Measurements from ENCODE around the gene HARS1. TPM values are rescaled to one million over a fixed set of nuclear protein-coding genes. Genes with fewer than 3 reads are reported as not detected.

The HARS1 gene
- total RNA-seq, 2 donors from 2014 or later = 46.2 to 52.4 TPM

DNA sequence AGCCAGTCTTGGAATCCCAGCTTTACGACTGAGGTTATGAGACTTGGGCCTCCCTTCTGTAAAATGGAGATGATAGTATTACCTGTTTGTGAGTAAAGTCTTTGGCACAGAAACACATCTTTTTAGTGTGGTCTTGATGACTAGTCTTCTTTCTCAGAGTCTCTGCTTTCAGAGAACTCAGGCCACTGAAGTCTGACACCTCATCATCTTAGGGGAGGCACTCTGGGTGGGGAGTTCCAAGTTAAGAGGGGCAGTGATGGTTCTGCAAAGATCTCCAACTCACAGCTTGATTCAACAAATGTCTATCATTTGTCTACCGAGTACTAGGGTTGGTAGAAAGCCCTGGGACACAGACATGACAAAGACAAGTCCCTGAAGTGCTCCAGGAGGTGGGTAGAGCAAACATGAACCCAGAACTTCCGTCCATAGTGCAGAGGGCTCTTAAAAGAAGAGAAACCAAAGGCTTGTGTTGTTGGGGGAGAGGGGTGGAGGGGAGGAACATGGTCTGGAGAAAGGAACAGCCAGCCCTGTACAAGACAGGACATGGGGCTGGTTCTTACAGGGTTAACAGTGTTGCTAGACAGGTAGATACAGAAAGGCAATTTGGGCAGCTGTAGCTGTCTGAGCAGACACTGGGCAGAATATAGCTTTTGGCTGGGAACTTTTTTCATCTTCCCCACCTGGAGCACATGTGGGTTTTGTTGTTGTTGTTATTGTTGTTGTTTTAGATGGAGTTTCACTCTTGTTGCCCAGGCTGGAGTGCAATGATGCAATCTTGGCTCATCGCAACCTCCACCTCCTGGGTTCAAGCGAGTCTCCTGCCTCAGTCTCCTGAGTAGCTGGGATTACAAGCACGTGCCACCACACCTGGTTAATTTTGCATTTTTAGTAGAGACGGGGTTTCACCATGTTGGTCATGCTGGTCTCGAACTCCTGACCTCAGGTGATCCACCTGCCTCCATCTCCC is 55.6 kb downstream of the HARS1 start:
- no peaks in the 10 kb centered on the region for H3K9me3 ChIP-seq
- no peaks in the 10 kb centered on the region for H3K36me3 ChIP-seq (replicated peaks in 1 of 2; ENCODE audit: insufficient read depth in 1 of 2, low read depth in 2 of 2)
- TF ChIP-seq, protein P1, sequence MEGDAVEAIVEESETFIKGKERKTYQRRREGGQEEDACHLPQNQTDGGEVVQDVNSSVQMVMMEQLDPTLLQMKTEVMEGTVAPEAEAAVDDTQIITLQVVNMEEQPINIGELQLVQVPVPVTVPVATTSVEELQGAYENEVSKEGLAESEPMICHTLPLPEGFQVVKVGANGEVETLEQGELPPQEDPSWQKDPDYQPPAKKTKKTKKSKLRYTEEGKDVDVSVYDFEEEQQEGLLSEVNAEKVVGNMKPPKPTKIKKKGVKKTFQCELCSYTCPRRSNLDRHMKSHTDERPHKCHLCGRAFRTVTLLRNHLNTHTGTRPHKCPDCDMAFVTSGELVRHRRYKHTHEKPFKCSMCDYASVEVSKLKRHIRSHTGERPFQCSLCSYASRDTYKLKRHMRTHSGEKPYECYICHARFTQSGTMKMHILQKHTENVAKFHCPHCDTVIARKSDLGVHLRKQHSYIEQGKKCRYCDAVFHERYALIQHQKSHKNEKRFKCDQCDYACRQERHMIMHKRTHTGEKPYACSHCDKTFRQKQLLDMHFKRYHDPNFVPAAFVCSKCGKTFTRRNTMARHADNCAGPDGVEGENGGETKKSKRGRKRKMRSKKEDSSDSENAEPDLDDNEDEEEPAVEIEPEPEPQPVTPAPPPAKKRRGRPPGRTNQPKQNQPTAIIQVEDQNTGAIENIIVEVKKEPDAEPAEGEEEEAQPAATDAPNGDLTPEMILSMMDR (IDR thresholded peaks at IDR 0.05) = no peak
- no peak for TF ChIP-seq POLR2A (IDR thresholded peaks at IDR 0.05)
- no peaks in the 10 kb centered on the region for H3K27me3 ChIP-seq
- WGBS, 2 donors = 79 to 86% methylated on average over 8 of the region's 8 CpGs
- H3K4me3 ChIP-seq = no peak overlapping the region
- intact Hi-C loops (cut with DNase I) = no loop called here
- DNase-seq (no peak), ATAC-seq (no peak)
- peaks cover 40% of the 10 kb centered on the region for H3K4me1 ChIP-seq
- no peak overlapping the region for H3K27ac ChIP-seq

DNA sequence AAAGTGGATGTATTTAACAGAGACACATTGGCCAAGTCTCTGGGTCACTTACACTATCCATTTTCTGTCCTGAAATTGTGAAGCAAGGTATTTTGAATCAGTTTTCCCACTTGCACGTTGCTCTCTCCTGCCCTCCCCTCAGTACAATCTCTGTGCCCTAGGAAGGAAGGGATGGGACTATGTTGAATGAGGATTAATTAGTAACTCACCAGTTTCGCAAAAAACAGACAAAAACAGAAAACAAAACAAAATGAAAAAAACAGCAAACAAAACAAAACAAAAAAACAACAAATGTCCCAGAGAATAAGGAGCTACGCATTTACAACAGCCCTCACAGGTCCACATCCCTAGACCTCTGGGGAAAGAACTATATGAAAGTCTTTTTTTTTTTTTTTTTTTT is 57.1 kb downstream of the HARS1 start:
- peak overlapping the region in 1 of 4 donors; percentile 81 for H3K27ac ChIP-seq
- no peak overlapping the region for H3K4me3 ChIP-seq
- no peak for ATAC-seq
- 33 to 41% methylated on average over 3 of the region's 3 CpGs for WGBS, 2 donors
- H3K9me3 ChIP-seq = no peaks in the 10 kb centered on the region
- intact Hi-C loops (cut with DNase I) = no loop called here
- no peaks in the 10 kb centered on the region for H3K27me3 ChIP-seq
- no peak for DNase-seq
- H3K4me1 ChIP-seq = peaks cover 30% of the 10 kb centered on the region
- no peak for TF ChIP-seq POLR2A (IDR thresholded peaks at IDR 0.05)
- TF ChIP-seq, protein P1 (IDR thresholded peaks at IDR 0.05) = no peak
- no peaks in the 10 kb centered on the region for H3K36me3 ChIP-seq (replicated peaks in 1 of 2; ENCODE audit: insufficient read depth in 1 of 2, low read depth in 2 of 2)

DNA sequence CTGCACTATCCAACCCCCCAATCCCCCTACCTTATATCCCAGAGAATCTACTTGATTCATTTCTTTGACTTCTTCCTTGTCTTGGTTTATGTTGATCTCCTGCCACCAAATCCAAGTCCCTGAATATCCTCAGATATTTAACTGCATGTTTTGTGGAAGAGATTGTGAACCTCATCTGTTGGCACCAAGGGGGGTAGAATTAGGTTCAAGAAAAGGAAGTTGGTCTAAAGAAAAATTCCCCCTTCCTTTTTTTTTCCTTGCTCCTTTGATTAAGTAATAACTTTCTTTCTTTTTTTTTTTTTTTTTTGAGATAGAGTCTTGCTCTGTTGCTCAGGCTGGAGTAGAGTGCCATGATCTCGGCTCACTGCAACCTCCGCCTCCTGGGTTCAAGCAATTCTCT is 57.7 kb downstream of the HARS1 start:
- no peak for TF ChIP-seq POLR2A (IDR thresholded peaks at IDR 0.05)
- TF ChIP-seq, protein P1 (IDR thresholded peaks at IDR 0.05) = no peak
- no peak for ATAC-seq
- Histone ChIP-seq H3K4me3 (no peak overlapping the region), H3K27me3 (no peaks in the 10 kb centered on the region), H3K4me1 (peaks cover 26% of the 10 kb centered on the region), H3K9me3 (no peaks in the 10 kb centered on the region), H3K27ac (peak overlapping the region in 3 of 4 donors; percentile 58 to 81 (median 78)), H3K36me3 (replicated peaks in 1 of 2; ENCODE audit: insufficient read depth in 1 of 2, low read depth in 2 of 2) (no peaks in the 10 kb centered on the region)
- intact Hi-C loops (cut with DNase I) = no loop called here
- DNase-seq = no peak
- 60 to 87% methylated on average over 2 of the region's 2 CpGs for WGBS, 2 donors

DNA sequence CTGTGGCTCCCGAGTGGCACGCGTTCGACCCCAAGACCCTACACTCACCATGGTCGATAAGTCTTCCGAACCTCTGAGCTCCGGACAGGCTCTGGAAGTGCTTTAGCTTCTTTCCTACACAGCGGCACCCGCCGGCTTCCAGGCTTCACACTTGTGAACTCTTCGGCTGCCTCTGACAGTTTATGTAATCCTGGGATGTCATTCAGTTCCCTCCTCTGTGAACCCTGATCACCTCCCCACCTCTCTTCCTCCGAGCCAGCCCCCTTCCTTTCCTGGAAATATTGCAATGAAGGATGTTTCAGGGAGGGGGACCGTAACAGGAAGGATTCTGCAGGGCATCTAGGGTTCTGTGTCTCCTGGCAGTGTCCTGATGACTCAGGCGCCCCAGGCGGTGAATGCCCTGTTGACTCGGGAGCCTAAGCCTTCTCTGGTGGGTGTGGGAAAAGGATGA is 58.1 kb downstream of the HARS1 start, which contains the start of gene CD14:
Gene CD14 (minus strand): TSS at position 155 of the 451 bp plus-strand sequence. CDS start 104 bp downstream, at position 51.
- Histone ChIP-seq H3K27ac (peak within 1 kb of the TSS; percentile 27 to 81 (median 68)), H3K36me3 (replicated peaks in 1 of 2; ENCODE audit: insufficient read depth in 1 of 2, low read depth in 2 of 2) (no peaks in the 10 kb centered on the region), H3K27me3 (no peaks in the 10 kb centered on the region), H3K4me1 (peaks cover 21% of the 10 kb centered on the region), H3K4me3 (peak within 1 kb of the TSS; percentile 23 to 64), H3K9me3 (no peaks in the 10 kb centered on the region)
- intact Hi-C loops (cut with DNase I) = no loop called here
- DNase-seq (peak; percentile 32 to 75 (median 43)), ATAC-seq (peak; percentile 26)
- 9% methylated on average over 16 of the region's 16 CpGs for WGBS, 2 donors
- TF ChIP-seq, protein P1 (IDR thresholded peaks at IDR 0.05) = no peak
- peak in 1 of 3 donors; percentile 56 for TF ChIP-seq POLR2A (IDR thresholded peaks at IDR 0.05)

All from body of pancreas (tissue), 4 donors.